IMR-90 (cell line): Measurements from ENCODE around the gene MRPL19.

Source experiments
- BHLHE40 ChIP-seq: fragments of 150-350 bp; IDR thresholded peaks from 2 replicates; pipeline ENCODE4 v1.6.1; 2016; ENCODE audit warnings: mild to moderate bottlenecking, low read depth, low read length
- CTCF ChIP-seq: conservative IDR thresholded peaks from 2 replicates; pipeline ENCODE4 v1.5.1; 2012; ENCODE audit warnings: mild to moderate bottlenecking, low read depth, low read length, improper control_type of control experiment
- ELK1 ChIP-seq: fragments of 150-350 bp; IDR thresholded peaks from 2 replicates; pipeline ENCODE4 v1.6.1; 2016; ENCODE audit warnings: low read depth, mild to moderate bottlenecking, low read length, moderate library complexity, borderline replicate concordance
- MAZ ChIP-seq: IDR thresholded peaks from 2 replicates; pipeline ENCODE4 v1.6.1; 2012; ENCODE audit warnings: low read depth, mild to moderate bottlenecking, low read length, improper control_type of control experiment, moderate library complexity, borderline replicate concordance
- MXI1 ChIP-seq: IDR thresholded peaks from 2 replicates; pipeline ENCODE4 v1.6.1; 2012; ENCODE audit warnings: low read depth, mild to moderate bottlenecking, low read length, moderate library complexity, borderline replicate concordance
- POLR2A ChIP-seq: IDR thresholded peaks from 2 replicates; pipeline ENCODE4 v1.6.1; 2012; ENCODE audit warnings: mild to moderate bottlenecking, low read depth, low read length
- RAD21 ChIP-seq: IDR thresholded peaks from 2 replicates; pipeline ENCODE4 v1.6.1; 2012; ENCODE audit warnings: low read length, improper control_type of control experiment
- USF2 ChIP-seq: fragments of 150-350 bp; IDR thresholded peaks from 2 replicates; pipeline ENCODE4 v1.6.1; 2017; ENCODE audit warnings: mild to moderate bottlenecking, antibody characterized with exemption, low read length, low read depth

- TF ChIP-seq POLR2A (no peak), CTCF (no peak), RAD21 (no peak), MAZ (no peak), BHLHE40 (no peak), ELK1 (no peak), USF2 (no peak), MXI1 (no peak)
Measured at GRCh38 chr2:75654012-75654411, 7.4 kb downstream of the MRPL19 start.
